Subcutaneous adipose tissue (tissue), 4 donors: ENCODE data around the gene RPA1. TPM values are rescaled to one million over a fixed set of nuclear protein-coding genes. Genes with fewer than 3 reads are reported as not detected.

Source experiments
- total RNA-seq, 4 donors: library from RNA; depleted of rRNA; stranded (reverse); fragments of >200 nt; gene quantifications; one replicate each; pipeline ENCODE4 v1.1.0, GENCODE V29; 2016
- TF ChIP-seq, protein P1 (sequence below): fragments of 450-650 bp; IDR thresholded peaks from one replicate; pipeline ENCODE4 v1.5.1; 2016; ENCODE audit warnings: low read depth, mild to moderate bottlenecking, control low read depth, antibody characterized with exemption, moderate library complexity

Gene RPA1
- total RNA-seq, 4 donors from 2014 or later, result 29.3 to 34.3 (median 31.1) TPM

DNA sequence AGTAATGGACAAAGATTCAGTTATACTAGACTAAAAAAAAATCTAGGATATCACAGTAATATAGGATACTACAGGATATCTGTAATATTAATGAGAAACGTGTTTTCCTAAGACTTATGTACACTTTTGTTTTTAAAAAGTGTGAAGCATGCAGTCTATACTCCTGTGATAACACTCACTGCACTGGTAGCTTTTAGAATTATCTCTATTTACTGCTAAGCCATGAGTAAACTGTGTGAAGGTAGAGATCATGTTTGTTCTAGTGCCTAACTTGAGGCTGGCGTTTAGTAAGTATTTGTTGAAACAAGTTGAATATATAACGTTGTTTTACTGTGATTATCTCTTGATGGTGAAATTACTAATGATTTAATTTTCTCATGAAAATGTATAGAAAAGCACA is 23.9 kb downstream of the RPA1 start:
- TF ChIP-seq, protein P1, sequence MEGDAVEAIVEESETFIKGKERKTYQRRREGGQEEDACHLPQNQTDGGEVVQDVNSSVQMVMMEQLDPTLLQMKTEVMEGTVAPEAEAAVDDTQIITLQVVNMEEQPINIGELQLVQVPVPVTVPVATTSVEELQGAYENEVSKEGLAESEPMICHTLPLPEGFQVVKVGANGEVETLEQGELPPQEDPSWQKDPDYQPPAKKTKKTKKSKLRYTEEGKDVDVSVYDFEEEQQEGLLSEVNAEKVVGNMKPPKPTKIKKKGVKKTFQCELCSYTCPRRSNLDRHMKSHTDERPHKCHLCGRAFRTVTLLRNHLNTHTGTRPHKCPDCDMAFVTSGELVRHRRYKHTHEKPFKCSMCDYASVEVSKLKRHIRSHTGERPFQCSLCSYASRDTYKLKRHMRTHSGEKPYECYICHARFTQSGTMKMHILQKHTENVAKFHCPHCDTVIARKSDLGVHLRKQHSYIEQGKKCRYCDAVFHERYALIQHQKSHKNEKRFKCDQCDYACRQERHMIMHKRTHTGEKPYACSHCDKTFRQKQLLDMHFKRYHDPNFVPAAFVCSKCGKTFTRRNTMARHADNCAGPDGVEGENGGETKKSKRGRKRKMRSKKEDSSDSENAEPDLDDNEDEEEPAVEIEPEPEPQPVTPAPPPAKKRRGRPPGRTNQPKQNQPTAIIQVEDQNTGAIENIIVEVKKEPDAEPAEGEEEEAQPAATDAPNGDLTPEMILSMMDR, result no peak

DNA sequence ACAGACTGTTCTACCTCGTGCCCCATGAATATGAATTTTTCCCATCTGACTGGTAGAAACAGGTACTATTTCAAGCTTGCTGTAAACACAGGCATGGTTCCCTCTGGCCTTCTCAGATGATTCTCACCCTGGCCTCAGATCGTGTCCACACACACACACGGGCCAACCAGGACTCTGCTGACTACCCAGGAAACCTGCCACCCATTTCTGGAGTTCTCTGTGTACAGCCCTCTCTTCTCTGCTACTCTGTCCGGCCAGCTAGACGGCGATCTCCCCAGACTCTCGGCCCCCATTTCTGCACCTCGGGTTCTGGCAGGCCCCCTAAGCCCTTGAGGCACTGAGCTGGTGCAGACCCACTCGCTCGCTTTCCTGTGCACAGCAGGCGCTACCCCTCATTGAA is 31.2 kb downstream of the RPA1 start:
- TF ChIP-seq, protein P1, result no peak

DNA sequence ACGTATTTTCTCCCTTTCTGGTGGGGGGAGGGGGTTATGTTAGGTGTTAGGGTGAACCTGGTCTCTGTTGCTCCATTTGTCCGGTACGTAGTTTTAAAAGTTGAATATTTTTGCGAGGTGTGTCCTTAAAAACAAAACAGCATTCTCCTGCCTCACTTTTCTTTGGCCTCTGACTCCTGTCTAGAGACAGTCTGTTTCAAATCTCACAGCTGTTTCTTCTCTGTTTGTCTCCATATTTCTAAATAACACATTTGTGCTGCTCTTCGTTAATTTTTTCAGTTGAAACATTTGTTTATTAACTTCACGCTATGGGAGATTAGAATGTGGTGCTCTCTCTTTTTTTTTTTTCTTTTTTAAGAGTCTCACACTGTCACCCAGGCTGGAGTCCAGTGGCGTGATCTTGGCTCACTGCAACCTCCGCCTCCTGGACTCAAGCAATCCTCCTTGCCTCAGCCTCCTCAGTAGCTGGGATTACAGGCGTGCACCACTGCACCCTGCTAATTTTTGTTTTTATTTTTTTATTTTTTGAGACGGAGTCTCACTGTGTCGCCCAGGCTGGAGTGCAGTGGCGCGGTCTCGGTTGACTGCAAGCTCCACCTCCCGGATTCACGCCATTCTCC is 31.7 kb downstream of the RPA1 start:
- TF ChIP-seq, protein P1, result no peak

DNA sequence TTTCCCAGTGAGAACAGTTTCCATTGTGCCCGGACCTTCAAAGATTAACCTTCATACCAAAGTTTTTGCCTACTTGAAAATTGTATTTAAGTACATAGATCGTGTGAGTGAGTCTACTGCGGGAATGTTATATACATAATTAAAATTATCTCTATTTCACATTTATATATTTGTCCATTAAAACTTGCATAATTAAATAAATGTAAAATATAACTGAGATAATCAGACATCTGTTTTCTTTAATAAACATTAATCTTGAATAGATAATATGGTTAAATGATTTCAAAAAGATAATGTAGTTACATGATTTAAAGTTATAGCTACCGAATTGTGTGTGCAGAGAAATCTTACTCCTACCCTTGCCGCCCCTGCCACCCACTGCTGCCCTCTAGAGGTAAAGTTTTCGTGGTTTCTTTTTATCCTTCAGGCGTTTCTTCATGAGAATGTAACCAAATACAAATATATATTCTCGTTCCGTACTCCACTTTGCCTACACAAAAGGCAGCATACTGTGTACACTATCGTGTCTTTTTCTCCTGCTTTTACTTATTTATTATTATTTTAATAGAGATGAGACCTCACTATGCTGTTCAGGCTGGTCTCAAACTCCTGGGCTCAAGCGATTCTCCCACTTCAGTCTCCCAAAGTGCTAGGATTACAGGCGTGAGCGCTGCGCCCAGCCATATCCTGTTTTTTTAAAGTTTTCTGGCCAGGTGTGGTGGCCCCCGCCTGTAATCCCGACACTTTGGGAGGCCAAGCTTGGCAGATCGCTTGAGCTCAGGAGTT is 35.6 kb downstream of the RPA1 start:
- TF ChIP-seq, protein P1, result no peak

DNA sequence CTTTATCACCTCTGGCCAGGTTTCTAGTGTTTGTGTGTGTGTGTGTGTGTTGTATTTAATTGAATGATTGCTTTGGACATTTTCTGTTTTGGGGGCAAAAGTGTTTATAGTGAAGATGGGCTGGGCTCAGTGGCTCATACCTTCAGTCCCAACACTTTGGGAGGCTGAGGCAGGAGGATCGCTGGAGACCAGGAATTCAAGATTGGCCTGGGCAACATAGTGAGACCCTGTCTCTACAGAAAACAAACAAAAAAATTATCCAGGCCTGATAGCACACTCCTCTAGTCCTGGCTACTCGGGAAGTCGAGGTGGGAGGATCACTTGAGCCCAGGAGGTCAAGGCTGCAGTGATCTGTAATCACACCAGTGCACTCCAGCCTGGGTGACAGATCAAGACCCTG is 37.5 kb downstream of the RPA1 start:
- TF ChIP-seq, protein P1, result no peak

DNA sequence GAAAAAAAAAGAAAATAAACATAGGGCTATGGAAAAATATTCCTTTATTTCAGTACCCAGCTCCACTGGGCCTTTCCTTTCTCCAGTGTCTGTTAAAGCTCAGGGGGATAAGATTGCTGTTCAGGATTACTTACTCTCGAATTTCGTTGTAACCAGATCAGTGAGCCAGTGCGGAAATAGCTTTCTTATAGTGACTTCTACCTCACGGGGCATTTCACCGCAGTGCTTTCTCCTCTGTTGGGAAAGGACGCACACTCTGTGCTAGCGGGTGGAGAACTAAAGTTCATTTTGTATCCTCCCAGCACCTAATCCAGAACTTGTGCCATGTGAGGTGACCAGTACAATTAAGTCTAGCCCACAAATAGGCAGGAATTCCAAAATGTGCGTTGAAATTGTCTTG is 38.3 kb downstream of the RPA1 start:
- TF ChIP-seq, protein P1, result no peak

DNA sequence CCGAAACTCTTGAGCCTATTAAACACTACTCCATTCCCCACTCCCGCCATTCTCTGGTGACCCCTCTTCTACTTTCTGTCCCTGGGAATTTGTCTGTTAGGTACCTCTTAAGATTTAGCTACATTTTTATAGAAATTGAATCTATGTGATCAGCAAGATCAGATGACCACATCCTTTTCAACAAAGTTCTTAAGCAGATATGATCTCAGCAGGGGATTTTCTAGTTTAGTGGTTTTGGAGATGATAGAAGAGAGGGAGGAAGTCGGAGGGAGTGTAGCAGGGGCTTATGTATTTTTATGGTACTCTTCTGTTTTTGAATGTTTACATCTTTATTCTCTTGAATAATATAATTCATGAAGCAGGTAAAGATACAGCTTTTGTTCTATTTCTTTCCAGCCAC is 40.8 kb downstream of the RPA1 start:
- TF ChIP-seq, protein P1, result no peak
